PFSK-1 (cell line): ENCODE results near the gene GASK1A.

ENCODE experiments used
- FOXP2 ChIP-seq: optimal IDR thresholded peaks from 2 replicates; pipeline ENCODE3; 2011; ENCODE audit warnings: borderline replicate concordance, control low read depth, inconsistent platforms; ENCODE audit not compliant: insufficient read depth; ENCODE audit errors: extremely low read length, extremely low read depth
- POLR2AphosphoS5 ChIP-seq: IDR thresholded peaks from 2 replicates; pipeline ENCODE4 v1.6.1; 2012; ENCODE audit warnings: low read depth, mild to moderate bottlenecking, control low read depth, low read length, moderate library complexity
- SIN3A ChIP-seq: IDR thresholded peaks from 2 replicates; pipeline ENCODE4 v1.6.1; 2012; ENCODE audit warnings: mild to moderate bottlenecking, low read length, moderate library complexity, borderline replicate concordance; ENCODE audit not compliant: insufficient read depth
- TAF1 ChIP-seq: IDR thresholded peaks from 2 replicates; pipeline ENCODE4 v1.6.1; 2012; ENCODE audit warnings: low read length, control low read depth, borderline replicate concordance; ENCODE audit not compliant: insufficient read depth
- TF ChIP-seq, protein P1 (sequence below), 2 experiments: IDR thresholded peaks; 2 replicates each; pipeline versions ENCODE4 v1.6.1 to v1.8.0; 2011 to 2012; ENCODE audit warnings: low read depth in 2 of 2, low read length in 2 of 2, control low read depth in 1 of 2, inconsistent platforms in 1 of 2, mild to moderate bottlenecking in 1 of 2, moderate library complexity in 1 of 2; ENCODE audit not compliant: insufficient read depth in 1 of 2

GASK1A gene

DNA sequence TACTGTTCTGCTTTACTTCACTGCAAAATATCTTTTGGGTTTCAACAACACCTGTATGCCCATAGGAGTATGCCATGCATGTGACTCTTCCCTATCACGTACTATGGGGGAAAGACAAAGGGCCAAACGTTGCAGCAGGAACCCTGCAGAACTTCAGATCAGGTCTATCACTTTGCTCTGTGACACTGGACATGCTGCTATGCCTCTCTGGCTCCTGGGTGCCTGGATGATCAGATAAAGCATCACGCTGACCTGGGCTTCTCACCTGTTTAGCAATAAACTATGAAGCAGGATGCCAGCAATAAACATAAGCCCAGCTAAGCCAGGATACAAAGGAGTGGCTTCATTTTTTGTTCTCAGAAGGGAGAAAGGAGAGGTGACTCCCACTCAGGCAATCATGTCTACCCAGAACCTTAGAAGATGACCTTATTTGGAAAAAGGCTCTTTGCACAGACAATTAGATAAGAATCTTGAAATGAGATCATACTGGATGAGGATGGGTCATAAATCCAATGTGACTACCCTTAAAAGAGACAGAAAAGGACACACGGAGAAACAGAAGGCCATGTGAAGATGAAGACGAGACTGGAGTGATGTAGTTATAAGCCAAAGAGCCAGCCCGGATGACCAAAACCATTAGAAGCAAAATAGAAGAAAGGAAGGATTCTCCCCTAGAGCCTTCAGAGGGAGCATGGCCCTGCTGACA is 107.5 kb downstream of the GASK1A start:
- TF ChIP-seq, protein P1, sequence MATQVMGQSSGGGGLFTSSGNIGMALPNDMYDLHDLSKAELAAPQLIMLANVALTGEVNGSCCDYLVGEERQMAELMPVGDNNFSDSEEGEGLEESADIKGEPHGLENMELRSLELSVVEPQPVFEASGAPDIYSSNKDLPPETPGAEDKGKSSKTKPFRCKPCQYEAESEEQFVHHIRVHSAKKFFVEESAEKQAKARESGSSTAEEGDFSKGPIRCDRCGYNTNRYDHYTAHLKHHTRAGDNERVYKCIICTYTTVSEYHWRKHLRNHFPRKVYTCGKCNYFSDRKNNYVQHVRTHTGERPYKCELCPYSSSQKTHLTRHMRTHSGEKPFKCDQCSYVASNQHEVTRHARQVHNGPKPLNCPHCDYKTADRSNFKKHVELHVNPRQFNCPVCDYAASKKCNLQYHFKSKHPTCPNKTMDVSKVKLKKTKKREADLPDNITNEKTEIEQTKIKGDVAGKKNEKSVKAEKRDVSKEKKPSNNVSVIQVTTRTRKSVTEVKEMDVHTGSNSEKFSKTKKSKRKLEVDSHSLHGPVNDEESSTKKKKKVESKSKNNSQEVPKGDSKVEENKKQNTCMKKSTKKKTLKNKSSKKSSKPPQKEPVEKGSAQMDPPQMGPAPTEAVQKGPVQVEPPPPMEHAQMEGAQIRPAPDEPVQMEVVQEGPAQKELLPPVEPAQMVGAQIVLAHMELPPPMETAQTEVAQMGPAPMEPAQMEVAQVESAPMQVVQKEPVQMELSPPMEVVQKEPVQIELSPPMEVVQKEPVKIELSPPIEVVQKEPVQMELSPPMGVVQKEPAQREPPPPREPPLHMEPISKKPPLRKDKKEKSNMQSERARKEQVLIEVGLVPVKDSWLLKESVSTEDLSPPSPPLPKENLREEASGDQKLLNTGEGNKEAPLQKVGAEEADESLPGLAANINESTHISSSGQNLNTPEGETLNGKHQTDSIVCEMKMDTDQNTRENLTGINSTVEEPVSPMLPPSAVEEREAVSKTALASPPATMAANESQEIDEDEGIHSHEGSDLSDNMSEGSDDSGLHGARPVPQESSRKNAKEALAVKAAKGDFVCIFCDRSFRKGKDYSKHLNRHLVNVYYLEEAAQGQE (IDR thresholded peaks at IDR 0.05; ENCODE audit: insufficient read depth in 1 of 2, low read depth in 2 of 2, low read length in 2 of 2) = no peak
- TF ChIP-seq POLR2AphosphoS5 = no peak
- TF ChIP-seq FOXP2 = no peak
- no peak for TF ChIP-seq SIN3A
- TF ChIP-seq TAF1 = no peak

DNA sequence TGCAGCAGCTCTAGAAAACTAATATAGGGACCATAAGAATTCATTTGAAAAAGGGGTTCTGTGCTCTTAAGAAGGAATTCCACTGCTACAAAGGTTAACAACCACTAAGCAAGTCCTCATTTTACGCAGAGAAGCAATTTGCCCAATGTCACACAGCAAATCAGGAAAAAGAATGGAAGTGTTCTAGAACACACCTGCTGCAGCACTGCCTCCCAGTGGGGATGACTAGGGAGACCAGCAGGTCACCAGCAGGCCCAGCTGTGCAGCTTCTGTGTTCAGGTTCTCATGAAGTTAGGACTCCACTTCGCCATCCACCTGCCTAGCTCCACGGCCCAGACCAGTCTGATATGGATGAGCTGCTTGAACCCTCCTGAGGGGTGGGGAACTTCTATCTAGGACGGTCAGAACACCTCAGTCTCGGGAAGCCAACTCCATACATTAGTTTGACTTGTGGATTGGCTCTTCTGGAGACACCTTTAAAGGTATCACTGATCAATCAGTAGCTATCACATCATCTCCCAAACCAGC is 108.2 kb downstream of the GASK1A start:
- no peak for TF ChIP-seq SIN3A
- TF ChIP-seq, protein P1 (IDR thresholded peaks at IDR 0.05; ENCODE audit: insufficient read depth in 1 of 2, low read depth in 2 of 2, low read length in 2 of 2) = no peak
- no peak for TF ChIP-seq POLR2AphosphoS5
- no peak for TF ChIP-seq FOXP2
- no peak for TF ChIP-seq TAF1

DNA sequence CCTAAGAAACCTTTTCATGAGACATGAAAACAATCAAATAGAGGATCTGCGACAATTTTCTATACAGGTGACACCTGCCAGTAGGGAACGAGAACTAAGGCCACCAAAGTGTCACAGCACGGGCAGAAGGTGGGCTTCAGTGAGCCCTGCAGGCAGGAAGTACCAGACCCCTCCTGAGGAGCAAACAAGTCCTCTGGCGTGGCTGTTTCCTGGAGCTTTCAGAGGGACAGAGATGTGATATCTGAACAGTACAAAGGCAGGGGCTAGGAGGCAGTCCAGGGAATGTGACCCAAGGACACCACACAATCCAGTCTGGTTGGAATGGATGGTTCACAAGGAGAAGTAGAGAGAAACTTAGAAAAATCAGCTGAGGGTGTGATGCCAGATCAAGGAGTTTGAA is 110.0 kb downstream of the GASK1A start:
- TF ChIP-seq POLR2AphosphoS5 (no peak), SIN3A (no peak), FOXP2 (no peak), TAF1 (no peak)
- TF ChIP-seq, protein P1 (IDR thresholded peaks at IDR 0.05; ENCODE audit: insufficient read depth in 1 of 2, low read depth in 2 of 2, low read length in 2 of 2) = no peak

DNA sequence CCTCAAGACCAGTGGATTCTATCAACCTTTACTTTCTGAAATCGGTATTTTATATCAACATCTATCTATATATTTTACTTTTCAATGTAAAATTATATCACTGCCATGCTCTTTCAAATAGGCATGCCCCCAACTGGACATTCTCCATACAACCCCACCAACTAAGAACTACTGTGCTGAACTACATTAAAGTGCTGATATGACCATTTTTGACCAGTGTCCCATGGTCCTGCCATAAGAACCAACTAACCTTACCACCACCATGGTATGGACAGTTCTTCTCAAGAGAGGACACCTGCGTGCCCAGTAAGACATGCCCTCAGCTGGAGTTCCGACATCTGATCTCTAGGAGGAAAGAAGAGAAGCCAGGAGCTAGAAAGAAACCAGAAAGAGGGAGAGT is 111.1 kb downstream of the GASK1A start:
- no peak for TF ChIP-seq SIN3A
- no peak for TF ChIP-seq POLR2AphosphoS5
- no peak for TF ChIP-seq FOXP2
- no peak for TF ChIP-seq TAF1
- TF ChIP-seq, protein P1 (IDR thresholded peaks at IDR 0.05; ENCODE audit: insufficient read depth in 1 of 2, low read depth in 2 of 2, low read length in 2 of 2) = no peak
